DMS 273 treated with DMSO at 0.1 percent for 48 hours (cell line): ENCODE data around the gene SHISA7.

Source experiments
- DNase-seq: peaks from one replicate; lab custom pipeline; 2025; lab: John Stamatoyannopoulos, UW

SHISA7 gene

DNA sequence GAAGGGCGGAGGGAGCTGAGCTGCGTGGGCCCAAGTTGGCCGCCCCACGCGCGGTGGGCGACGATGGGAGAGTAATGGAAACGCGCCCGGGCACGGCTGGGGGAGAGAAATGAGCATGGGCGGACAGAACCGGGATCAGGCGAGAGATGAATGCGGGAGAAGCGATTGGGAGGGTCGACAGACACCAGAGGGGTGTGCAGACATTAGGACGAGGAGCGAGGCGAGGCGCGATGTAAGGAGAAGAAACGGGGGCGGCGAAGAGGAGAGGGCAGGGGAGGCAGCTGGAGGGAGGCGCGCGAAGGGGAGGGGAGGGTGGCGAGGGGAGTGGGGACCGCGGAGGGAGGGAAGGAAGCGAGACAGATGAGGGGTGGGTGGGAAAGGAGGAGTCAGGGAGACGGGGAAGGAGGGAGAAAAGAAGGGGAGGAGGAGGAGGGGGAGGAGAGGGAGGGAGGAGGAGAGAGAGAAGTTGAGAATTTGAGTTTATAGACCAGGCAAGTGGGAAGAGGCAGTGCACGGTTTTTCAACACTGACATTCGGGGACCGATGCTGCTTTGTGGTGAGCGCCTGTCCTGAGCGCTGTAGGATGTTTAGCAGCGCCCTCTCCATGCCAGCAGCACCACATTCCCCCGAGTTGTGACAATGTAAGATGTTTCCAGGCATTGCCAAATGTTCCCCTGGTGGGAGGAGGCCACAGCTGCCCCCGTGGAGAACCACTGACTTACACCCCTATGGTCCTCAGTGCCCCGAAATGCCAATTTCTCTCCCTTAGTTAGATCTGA lies at the start of gene SHISA7:
TSS of gene SHISA7 (minus strand) at position 256 of the 779 bp plus-strand sequence. CDS start 437 bp downstream, outside the sequence.
- DNase-seq: no peak

DNA sequence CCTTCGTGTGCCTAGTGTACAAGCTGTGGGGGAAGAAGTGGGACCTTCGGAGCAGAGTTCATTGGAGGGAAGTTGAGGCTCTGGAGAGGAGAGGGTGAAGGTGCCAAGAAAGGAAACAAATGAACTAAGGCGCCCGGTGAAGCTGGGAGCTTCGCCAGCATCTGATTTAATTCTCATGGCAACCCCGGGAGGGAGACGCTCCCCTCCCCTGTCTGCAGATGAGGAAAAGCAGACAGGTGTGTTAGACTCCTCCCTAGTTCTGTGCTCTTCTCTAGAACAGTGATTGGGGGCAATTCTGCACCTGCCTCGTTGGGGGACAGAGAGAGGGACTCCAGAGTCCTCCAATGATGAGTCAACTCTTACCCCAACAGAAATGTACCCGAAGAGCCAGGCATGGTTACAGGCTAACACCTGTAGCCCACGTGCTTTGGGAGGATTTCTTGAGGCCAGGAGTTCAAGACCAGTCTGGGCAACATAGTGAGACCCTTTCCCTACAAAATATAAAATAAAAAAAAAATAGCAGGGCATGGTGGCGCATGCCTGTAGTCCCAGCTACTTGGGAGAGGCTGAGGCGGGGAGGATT lies 49.4 kb upstream of the SHISA7 start:
- DNase-seq: no peak

DNA sequence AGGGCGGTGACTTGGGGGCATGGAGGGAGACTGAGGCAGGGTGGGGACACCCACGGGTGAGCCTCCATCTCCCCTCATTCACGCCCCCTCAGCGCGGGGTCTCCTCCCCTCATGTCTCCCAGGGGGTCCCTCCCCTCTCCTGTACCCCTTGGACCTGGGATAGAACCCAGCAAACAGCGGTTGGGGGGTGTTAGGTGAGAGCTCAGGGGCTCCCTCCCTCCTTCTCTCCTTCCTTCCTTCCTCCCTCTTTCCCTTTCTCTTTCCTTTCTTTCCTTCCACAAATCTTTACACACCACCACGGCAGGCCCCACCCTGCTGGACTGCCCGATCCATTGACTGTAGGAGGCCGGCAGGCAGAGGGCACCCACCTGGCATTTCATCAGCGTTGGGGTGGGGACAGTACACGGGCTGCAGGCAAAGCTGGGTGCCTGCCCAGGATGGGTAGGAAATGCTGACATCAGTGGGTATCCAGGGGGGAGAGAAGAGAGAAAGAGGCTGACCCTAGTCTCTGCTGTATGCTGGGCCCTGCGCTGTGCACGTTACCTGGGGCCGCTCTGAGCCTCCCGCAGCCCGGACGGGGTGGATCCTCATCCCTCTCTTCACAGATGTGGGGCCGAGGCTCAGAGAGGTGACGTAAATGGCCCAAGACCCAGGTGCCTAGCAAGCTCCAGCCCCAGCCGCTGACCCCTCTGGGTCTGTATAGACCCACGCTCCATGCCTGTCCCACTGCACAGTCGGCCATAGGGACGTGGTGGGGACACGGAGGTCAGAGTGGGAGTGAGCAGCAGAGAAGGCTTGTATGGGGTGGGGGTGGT lies 48.7 kb upstream of the SHISA7 start:
- no peak for DNase-seq

DNA sequence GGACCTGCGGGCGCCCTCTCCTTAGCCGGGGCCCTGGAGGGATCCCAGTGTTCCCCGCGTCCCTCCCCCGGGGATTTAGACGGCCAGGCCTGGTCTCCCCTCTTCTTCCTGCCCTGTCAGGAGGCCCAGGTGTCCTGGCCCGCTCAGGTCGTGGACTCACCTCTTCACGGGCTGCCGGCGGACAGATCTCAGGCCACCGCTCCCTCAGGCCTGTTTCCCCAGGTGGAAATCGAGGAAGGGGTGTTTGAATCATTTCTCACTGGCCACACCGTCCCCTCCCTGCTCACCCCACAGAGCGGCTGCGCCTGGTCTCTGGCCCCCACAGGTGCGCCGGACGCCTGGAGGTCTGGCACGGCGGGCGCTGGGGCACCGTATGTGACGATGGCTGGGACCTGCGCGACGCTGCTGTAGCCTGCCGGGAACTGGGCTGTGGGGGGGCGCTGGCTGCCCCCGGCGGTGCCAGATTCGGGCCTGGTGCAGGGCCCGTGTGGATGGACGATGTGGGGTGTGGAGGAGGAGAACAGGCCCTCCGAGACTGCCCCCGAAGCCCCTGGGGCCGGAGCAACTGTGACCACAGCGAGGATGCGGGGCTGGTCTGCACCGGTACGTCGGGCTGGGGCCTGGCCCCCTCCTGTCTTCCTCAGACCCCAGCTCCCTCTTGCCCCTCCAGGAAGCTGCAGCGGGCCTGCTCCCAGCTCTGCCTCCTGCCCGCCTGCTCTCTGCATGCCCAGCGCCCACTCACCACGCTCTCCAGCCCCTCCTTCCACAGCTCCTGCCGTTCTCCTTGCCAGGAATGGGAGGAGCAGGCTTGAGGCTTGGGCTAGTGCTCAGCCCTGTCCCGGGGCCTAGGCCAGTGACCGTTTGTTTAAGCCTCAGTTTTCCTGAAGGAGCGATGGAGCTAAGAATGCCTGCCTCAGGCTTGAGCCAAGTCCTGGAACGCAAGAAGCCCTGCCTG lies 47.7 kb upstream of the SHISA7 start:
- no peak for DNase-seq

DNA sequence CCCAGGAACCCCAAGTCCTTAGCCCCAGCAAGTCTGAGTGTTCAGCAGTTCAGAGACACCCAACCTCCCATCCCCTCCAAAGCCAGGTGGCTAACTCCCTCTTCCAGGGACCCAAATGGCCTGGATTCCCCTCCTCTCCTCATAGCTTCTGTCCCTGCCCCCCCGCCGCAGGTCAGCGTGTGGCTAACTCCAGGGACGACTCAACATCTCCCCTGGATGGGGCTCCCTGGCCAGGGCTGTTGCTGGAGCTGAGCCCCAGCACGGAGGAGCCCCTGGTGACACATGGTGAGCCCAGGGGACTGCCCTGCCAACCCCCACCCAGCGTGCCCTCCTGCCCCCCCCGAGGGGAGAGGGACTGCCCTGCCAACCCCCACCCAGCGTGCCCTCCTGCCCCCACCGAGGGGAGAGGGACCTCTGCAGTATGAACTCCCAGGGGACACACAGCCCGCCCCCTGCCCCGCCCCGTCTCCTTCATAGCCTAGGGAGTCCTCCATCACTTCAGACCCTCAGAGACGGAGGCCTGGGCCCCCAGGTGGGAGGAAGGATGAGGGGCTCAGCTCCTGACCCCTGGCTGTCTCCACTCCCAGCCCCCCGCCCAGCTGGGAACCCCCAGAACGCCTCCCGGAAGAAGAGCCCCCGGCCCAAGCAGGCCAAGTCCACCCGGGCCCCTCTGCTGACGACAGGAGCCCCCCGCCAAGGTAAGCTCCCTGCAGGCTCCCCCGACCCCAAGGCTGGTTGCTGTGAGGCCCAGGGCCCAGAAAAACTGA lies 46.8 kb upstream of the SHISA7 start:
- no peak for DNase-seq

DNA sequence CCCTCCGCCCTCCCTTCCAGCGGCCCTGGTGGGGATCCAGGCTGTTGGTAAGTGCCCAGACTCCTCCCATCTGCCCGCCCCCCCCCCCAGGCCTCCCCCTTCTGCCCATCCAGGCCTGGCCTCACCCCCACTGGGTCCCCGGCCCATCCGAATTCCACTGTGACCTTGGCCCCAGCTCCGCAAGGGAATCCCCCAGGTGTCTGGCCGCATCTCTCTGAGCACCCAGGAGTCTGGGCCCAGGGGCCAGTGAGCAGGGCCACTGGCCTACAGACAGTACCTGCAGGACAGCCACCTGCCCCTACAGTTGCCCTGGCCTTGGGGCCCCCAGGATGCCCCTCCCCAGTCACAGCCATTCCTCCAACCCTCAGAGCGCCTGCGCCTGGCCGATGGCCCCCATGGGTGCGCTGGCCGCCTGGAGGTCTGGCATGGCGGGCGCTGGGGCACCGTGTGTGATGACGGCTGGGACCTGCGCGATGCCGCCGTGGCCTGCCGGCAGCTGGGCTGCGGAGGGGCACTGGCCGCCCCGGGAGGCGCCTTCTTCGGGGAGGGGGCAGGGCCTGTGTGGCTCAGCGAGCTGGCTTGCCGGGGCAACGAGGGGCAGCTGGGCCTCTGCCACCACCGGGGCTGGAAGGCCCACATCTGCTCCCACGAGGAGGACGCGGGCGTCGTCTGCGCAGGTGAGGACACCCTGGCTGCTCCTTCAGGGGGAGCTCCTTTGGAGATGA lies 46.0 kb upstream of the SHISA7 start:
- no peak for DNase-seq

DNA sequence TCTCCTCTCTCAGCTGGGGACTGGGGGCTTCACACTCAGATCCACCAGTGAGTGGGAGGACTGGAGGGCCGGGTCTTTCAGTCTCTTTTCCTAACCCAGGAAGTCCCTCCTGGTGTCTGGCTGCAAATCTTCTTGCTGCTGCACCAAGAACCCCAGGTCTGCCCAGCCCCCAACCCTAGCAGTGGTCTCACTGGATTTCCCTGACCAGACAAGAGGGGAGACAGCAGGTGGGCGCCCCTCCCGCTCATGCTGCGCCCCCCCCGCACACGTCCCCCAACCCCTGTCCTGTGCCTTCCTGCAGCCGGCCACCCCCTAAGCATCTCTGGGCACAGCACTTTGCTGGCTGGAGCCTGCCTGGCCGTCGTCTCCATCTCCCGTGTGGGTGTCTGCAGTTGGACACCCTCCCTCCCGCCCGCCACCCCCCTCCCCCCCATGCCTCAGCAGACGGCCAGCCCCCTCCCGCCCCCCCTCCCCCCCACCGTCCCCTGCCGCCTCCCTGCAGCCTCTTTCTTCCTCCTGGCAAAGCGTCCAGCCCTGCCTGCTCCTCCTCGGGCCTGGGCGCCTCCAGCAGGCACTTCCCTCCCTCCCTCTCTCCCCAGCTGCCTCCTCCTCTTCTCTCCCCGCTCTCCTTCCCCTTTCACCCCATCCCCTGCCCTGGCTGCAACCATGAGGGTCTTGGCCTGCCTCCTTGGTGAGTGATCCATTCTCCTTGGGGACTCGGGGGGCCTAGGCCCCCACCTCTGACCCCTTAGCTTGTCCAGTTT lies 45.0 kb upstream of the SHISA7 start, which contains the start of gene SSC5D:
TSS of gene SSC5D (plus strand) at position 513 of the 764 bp plus-strand sequence. CDS start at position 667, 154 bp downstream.
- no peak for DNase-seq

DNA sequence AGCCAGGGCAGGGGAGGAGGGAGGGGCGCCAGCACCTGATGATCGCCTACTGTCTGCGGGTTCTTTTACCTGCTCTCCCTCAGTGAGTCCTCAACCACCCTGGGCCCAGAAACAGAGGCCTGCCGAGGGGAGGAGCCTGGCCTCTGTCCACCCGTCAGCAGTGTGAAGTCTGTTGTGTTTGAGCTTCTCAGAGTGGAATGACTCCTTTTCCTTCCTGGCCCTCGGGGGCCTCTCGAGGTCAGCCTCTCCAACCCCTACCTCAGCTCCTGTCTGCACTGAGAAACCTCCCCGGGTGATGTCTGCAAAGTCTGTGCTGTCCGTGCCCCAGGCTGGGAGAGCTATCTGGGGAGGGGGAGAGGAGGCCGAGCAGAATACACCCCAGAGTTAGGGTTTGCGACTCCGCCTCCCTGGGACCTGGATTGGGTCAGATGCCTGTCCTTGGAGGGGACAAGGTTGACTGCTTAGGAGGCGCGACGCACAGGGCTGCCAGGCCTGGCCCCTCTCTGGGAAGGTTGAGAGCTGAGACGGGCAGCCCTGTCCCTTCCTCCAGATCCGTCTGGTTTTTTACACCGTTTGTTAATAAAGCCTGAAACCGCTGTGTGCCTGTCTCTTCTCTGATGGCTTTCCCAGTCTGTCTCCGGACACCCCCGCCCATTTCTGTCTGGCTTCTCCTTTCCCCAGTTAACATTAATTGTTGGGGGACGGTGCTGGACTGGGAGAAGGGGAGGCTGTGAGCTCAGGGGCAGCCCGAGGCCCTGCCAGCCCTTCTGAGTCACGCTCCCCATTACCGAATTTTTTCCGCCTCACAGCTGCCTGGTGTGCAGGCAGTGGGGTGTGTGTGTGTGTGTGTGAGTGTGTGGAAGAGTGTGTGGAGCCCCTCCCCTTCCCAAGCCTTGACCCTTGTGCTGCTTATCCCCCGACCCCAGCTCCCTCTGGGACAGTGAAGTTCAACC lies 44.1 kb upstream of the SHISA7 start:
- DNase-seq: peak; percentile 68

DNA sequence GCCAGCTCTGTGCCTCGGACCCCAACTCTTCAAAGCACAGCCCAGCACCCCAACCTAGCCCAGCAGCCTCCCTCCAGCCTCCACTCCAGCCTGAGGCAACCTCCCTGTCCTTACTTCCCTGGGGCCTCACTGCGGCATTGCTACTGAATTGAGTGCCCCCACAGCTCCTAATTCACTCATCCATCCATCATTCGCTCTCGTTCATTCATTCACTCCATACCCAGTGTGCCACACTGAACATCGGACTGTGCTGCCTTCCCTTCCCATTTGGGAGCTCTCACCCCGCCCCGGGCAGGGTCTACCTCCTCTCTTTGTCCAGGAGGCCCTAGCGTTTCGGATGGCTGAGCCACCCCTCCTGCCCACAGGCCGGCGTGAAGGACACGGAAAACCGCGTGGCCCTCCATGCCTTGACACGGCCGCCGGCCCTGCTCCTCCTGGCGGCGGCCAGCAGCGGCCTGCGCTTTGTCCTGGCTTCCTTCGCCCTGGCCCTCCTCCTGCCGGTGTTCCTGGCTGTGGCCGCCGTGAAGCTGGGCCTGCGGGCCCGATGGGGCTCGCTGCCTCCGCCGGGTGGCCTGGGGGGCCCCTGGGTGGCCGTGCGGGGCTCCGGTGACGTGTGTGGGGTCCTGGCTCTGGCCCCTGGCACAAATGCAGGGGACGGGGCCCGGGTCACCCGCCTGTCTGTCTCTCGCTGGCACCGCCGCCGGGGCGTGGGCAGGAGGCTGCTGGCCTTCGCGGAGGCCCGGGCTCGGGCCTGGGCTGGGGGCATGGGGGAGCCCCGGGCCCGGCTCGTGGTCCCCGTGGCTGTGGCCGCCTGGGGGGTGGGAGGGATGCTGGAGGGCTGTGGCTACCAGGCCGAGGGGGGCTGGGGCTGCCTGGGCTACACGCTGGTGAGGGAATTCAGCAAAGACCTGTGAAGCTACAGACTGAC lies 43.2 kb upstream of the SHISA7 start:
- DNase-seq: no peak

DNA sequence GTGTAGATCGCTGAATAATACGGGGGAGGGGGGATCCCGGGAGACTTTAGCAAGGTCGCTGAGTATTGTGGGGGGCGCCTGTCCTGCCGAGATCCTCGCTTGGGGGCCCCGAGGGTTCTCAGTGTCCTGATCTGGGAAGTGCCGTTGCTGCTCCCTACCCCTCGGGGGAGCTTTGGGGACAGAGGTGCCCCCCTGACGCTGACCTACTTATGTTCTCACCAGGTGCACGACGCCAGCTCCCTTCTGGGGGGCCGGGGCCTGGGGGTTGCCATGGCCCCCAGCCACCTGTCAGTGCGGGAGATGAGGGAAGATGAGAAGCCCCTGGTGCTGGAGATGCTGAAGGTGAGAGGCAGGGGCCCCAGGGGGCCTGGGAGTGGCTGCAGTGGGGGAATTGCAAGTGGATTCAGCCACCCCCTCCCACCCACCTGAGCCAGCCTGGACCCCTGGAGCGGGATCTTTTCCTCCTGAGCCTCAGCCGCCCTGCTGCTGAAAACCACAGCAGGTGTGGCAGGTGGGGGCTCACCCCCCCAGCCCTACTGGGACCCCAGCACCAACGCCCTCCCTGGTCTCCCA lies 42.4 kb upstream of the SHISA7 start:
- DNase-seq: no peak

DNA sequence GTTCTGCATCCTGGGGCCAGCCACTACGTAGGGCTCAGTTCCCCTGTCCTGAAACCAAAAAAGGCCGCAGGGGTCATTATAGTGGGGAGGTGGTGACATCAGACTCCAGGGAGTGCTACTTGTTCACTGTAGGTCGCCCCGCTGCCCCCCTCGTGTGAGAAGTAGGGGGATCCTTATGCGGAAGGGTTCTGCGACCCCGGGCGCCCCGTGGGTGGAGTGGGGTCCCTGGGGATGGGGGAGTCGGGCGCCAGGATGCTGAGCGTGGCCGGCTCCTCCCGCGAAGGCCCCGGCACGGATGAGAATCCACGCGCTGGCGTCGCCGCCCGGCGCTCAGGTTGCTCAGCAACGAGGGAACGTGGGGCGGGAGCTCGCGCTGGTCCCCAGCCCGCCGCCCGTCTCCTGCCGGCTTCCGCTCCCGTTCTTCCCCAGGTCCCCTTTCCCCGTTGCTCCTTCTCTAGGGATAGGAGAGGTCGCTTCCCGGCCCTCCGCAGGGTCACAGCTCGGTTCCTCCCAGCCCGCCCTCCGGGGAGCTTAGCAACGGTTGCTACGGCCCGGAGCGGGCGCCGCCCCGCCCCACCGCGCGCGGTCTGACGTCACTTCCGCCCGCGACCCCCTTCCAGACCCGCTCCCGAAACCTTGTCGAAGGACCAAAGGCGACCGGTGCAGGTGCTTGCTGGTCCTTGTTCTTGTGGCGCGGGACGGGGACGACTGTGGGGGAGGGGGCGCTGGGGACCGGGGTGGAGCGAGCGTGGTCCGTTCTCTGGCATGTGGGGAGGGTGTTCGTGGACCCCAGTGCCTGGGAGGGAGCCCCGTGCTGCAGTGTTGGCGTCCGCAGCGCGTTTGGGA lies 41.7 kb upstream of the SHISA7 start, which contains the start of gene NAT14:
TSS of gene NAT14 (plus strand) at position 596 of the 846 bp plus-strand sequence. CDS start 521 bp downstream, outside the sequence.
- DNase-seq: no peak

DNA sequence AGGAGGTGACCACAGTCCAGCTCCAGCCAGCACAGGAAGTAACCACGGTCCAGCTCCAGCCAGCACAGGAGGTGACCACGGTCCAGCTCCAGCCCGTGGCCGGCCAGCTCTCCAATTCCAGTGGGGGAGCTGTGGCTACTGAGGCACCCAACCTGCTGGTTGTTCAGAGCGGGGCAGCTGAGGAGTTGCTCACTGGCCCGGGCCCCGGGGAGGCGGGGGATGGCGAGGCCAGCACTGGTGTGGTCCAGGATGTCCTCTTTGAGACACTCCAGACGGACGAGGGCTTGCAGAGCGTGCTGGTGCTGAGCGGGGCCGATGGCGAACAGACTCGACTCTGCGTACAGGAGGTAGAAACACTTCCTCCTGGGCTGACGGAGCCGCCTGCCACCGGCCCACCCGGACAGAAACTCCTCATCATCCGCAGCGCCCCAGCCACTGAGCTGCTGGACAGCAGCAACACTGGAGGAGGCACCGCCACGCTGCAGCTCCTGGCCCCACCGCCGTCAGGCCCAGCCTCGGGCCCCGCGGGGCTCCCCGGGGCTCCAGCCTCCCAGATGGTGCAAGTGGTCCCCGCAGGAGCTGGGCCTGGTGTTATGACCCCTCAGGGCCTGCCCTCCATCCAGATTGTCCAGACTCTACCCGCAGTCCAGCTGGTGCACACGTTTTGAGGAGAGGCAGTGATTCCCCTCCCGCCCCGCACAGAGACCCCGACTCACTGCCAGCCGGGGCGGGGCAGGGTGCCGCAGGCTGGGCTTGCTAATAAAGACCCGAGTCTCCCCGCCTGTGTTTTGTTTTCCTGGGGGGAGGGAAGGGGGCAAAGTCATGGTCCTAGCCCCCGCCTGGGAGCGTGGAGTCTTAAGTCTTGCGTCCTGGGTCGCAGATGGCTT lies 40.8 kb upstream of the SHISA7 start:
- DNase-seq: no peak

DNA sequence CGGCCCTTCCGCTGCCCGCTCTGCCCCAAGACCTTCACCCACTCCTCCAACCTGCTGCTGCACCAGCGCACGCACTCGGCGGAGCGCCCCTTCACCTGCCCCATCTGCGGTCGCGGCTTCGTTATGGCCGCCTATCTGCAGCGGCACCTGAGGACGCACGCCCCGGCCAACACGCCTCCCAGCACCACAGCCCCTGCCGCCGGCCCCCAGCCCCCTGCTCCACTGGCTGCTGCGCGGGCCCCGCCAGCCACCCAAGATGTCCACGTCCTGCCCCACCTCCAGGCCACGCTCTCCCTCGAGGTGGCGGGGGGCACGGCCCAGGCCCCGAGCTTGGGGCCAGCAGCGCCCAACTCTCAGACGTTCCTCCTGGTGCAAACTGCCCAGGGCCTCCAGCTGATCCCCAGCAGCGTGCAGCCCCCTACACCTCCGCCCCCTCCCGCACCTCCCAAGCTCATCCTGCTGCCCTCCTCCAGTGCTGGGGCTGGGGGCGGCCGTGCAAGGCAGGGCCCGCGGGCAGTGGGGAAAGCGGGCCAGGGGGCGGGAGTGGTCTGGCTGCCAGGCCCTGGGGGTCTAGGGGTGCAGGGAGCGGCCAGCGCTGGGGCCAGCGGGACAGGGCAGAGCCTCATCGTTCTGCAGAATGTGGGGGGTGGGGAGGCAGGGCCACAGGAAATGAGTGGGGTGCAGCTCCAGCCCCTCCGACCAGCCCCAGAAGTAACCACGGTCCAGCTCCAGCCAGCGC lies 40.0 kb upstream of the SHISA7 start:
- DNase-seq: no peak
